Loucy (cell line): ENCODE measurements around the gene ZCCHC14.

ENCODE experiments used
- H2AFZ ChIP-seq: fragments of 200-600 bp; sonication (generic); 2 replicates; pipeline ENCODE4 v1.6.0; 2016; ENCODE audit warnings: antibody characterized with exemption, mild to moderate bottlenecking, low read length, moderate library complexity
- H3F3A ChIP-seq: fragments of 200-600 bp; 2 replicates; pipeline ENCODE4 v1.6.0; 2016; ENCODE audit warnings: antibody characterized with exemption, low read depth, mild to moderate bottlenecking
- H3K27me3 ChIP-seq: fragments of 200-600 bp; sonication (generic); 2 replicates; pipeline ENCODE4 v1.6.1; 2014; ENCODE audit warnings: low read length, mild to moderate bottlenecking; ENCODE audit not compliant: insufficient read depth, poor library complexity, severe bottlenecking
- H3K36me3 ChIP-seq: fragments of 200-600 bp; sonication (generic); 2 replicates; pipeline ENCODE4 v1.6.1; 2016; ENCODE audit warnings: low read length; ENCODE audit not compliant: insufficient read depth
- H3K4me1 ChIP-seq: fragments of 200-600 bp; sonication (generic); 2 replicates; pipeline ENCODE4 v1.5.1; 2014; ENCODE audit warnings: low read length, mild to moderate bottlenecking; ENCODE audit not compliant: insufficient read depth, poor library complexity, severe bottlenecking
- H3K4me2 ChIP-seq: fragments of 200-600 bp; sonication (generic); 2 replicates; pipeline ENCODE4 v1.6.0; 2014; ENCODE audit warnings: antibody characterized with exemption, low read length, low read depth, mild to moderate bottlenecking; ENCODE audit not compliant: poor library complexity, severe bottlenecking
- H3K4me3 ChIP-seq: fragments of 200-600 bp; sonication (generic); 2 replicates; pipeline ENCODE4 v1.5.1; 2014; ENCODE audit warnings: low read length, mild to moderate bottlenecking, mixed read lengths; ENCODE audit not compliant: poor library complexity, severe bottlenecking
- H3K79me2 ChIP-seq: fragments of 200-600 bp; sonication (generic); 2 replicates; pipeline ENCODE4 v1.6.1; 2014; ENCODE audit warnings: low read length; ENCODE audit not compliant: insufficient read depth
- H3K9ac ChIP-seq: fragments of 200-600 bp; sonication (generic); 2 replicates; pipeline ENCODE4 v1.6.0; 2014; ENCODE audit warnings: mild to moderate bottlenecking, low read depth, low read length, moderate library complexity; ENCODE audit not compliant: poor library complexity, severe bottlenecking
- H3K9me2 ChIP-seq: fragments of 200-600 bp; sonication (generic); replicated peaks from 2 replicates; pipeline ENCODE4 v1.6.1; 2016; ENCODE audit warnings: low read depth, low read length, mixed read lengths
- H3K9me3 ChIP-seq: fragments of 200-600 bp; sonication (generic); 2 replicates; pipeline ENCODE4 v1.6.1; 2014; ENCODE audit warnings: mild to moderate bottlenecking, antibody characterized with exemption, low read length, low read depth; ENCODE audit not compliant: insufficient read depth
- H4K20me1 ChIP-seq: fragments of 200-600 bp; sonication (generic); 2 replicates; pipeline ENCODE4 v1.6.0; 2014; ENCODE audit warnings: antibody characterized with exemption, low read length, mild to moderate bottlenecking; ENCODE audit not compliant: insufficient read depth, poor library complexity, severe bottlenecking
- CTCF ChIP-seq: fragments of 200-600 bp; sonication (generic); conservative IDR thresholded peaks from 2 replicates; pipeline ENCODE4 v1.5.1; 2014; ENCODE audit warnings: mild to moderate bottlenecking, antibody characterized with exemption, low read length
- EZH2phosphoT487 ChIP-seq: fragments of 200-600 bp; IDR thresholded peaks from 2 replicates; pipeline ENCODE4 v1.6.1; 2018; ENCODE audit warnings: antibody characterized with exemption, mild to moderate bottlenecking, moderate library complexity, borderline replicate concordance

Gene ZCCHC14

GRCh38 chr16:87492721-87493607 lies at the start of gene ZCCHC14:
Gene ZCCHC14, minus strand, starts transcription at chr16:87493024. Its CDS starts 786 bp downstream, at chr16:87492238.
- H3K27me3 ChIP-seq: no peaks in the 10 kb centered on the region
- TF ChIP-seq EZH2phosphoT487 (no peak), CTCF (no peak)
- no peak within 1 kb of the TSS for H2AFZ ChIP-seq
- no peaks in the 10 kb centered on the region for H3K36me3 ChIP-seq
- no peak within 1 kb of the TSS for H3K4me3 ChIP-seq
- H3K4me2 ChIP-seq: no peak within 1 kb of the TSS
- H3K9ac ChIP-seq: no peak within 1 kb of the TSS
- no peaks in the 10 kb centered on the region for H4K20me1 ChIP-seq
- no peaks in the 10 kb centered on the region for H3K9me2 ChIP-seq
- H3K79me2 ChIP-seq: no peaks in the 10 kb centered on the region
- no peaks in the 10 kb centered on the region for H3F3A ChIP-seq
- H3K9me3 ChIP-seq: no peaks in the 10 kb centered on the region
- no peaks in the 10 kb centered on the region for H3K4me1 ChIP-seq

- no peaks in the 10 kb centered on the region for H3F3A ChIP-seq
- H3K79me2 ChIP-seq: no peaks in the 10 kb centered on the region
- TF ChIP-seq CTCF: no peak
- no peak for TF ChIP-seq EZH2phosphoT487
- no peak overlapping the region for H3K9ac ChIP-seq
- H3K36me3 ChIP-seq: no peaks in the 10 kb centered on the region
- H3K4me3 ChIP-seq: no peak overlapping the region
- no peaks in the 10 kb centered on the region for H3K27me3 ChIP-seq
- H3K9me3 ChIP-seq: no peaks in the 10 kb centered on the region
- H4K20me1 ChIP-seq: no peaks in the 10 kb centered on the region
- no peaks in the 10 kb centered on the region for H3K9me2 ChIP-seq
- H2AFZ ChIP-seq: no peak overlapping the region
- no peak overlapping the region for H3K4me2 ChIP-seq
- no peaks in the 10 kb centered on the region for H3K4me1 ChIP-seq
Measured at GRCh38 chr16:87541872-87542234, 49.0 kb upstream of the ZCCHC14 start.

- no peaks in the 10 kb centered on the region for H3K4me1 ChIP-seq
- H3K9me3 ChIP-seq: no peaks in the 10 kb centered on the region
- no peak overlapping the region for H3K4me3 ChIP-seq
- no peak overlapping the region for H2AFZ ChIP-seq
- no peaks in the 10 kb centered on the region for H3K27me3 ChIP-seq
- no peaks in the 10 kb centered on the region for H3K36me3 ChIP-seq
- H4K20me1 ChIP-seq: no peaks in the 10 kb centered on the region
- no peak overlapping the region for H3K4me2 ChIP-seq
- H3K9ac ChIP-seq: no peak overlapping the region
- H3F3A ChIP-seq: no peaks in the 10 kb centered on the region
- TF ChIP-seq CTCF: no peak
- no peak for TF ChIP-seq EZH2phosphoT487
- H3K79me2 ChIP-seq: no peaks in the 10 kb centered on the region
- no peaks in the 10 kb centered on the region for H3K9me2 ChIP-seq
Measured at GRCh38 chr16:87541147-87541871, 48.5 kb upstream of the ZCCHC14 start.
